Neuronal stem cell (in vitro differentiated cells): ENCODE data around the gene CDK5.
A peak's percentile ranks its signal among the peaks of the same experiment; 100 is the strongest.

ENCODE experiments used
- DNase-seq: peaks from one replicate; pipeline ENCODE4 v3.0.0-alpha.2; 2013; ENCODE audit warnings: low spot score
- H2AFZ ChIP-seq: one replicate; pipeline ENCODE4 v1.6.1; 2013; ENCODE audit warnings: mild to moderate bottlenecking, low read length, inconsistent platforms
- H2AK5ac ChIP-seq: 2 replicates; pipeline ENCODE4 v1.6.1; 2013; ENCODE audit warnings: low read depth, mild to moderate bottlenecking, inconsistent platforms, low read length, moderate library complexity, mixed read lengths
- H2BK120ac ChIP-seq: 2 replicates; pipeline ENCODE4 v1.6.1; 2013; ENCODE audit warnings: low read depth, mild to moderate bottlenecking, inconsistent platforms, low read length, moderate library complexity, mixed read lengths
- H2BK12ac ChIP-seq: one replicate; pipeline ENCODE4 v1.6.1; 2013; ENCODE audit warnings: low read length, inconsistent platforms
- H2BK15ac ChIP-seq: 2 replicates; pipeline ENCODE4 v1.6.1; 2013; ENCODE audit warnings: mild to moderate bottlenecking, low read length, inconsistent platforms, mixed read lengths
- H2BK5ac ChIP-seq: one replicate; pipeline ENCODE4 v1.6.1; 2013; ENCODE audit warnings: inconsistent platforms, mild to moderate bottlenecking, low read length, moderate library complexity
- H3K14ac ChIP-seq: one replicate; pipeline ENCODE4 v1.6.1; 2013; ENCODE audit warnings: low read length, inconsistent platforms
- H3K18ac ChIP-seq: 2 replicates; pipeline ENCODE4 v1.6.1; 2013; ENCODE audit warnings: low read length, inconsistent platforms
- H3K23ac ChIP-seq: 2 replicates; pipeline ENCODE4 v1.6.1; 2013; ENCODE audit warnings: low read depth, mild to moderate bottlenecking, mixed read lengths, low read length, inconsistent platforms; ENCODE audit not compliant: poor library complexity
- H3K27ac ChIP-seq: replicated peaks from 3 replicates; pipeline ENCODE4 v1.5.1; 2013; ENCODE audit warnings: low read length, inconsistent platforms
- H3K27me3 ChIP-seq, 3 experiments: 2 replicates each; pipeline ENCODE4 v1.6.1; 2013; ENCODE audit warnings: low read length in 3 of 3, mild to moderate bottlenecking in 2 of 3, inconsistent platforms in 1 of 3, low read depth in 1 of 3, mixed read lengths in 1 of 3, moderate library complexity in 1 of 3; ENCODE audit not compliant: control insufficient read depth in 3 of 3, insufficient read depth in 3 of 3
- H3K36me3 ChIP-seq, 2 donors: replicated peaks in 1 of 2; 2 replicates each; pipeline ENCODE4 v1.6.1; 2013; ENCODE audit warnings: low read length in 2 of 2; ENCODE audit not compliant: control insufficient read depth in 2 of 2, insufficient read depth in 2 of 2
- H3K4ac ChIP-seq: 2 replicates; pipeline ENCODE4 v1.6.1; 2013; ENCODE audit warnings: inconsistent platforms, mild to moderate bottlenecking, low read length, moderate library complexity
- H3K4me1 ChIP-seq, 2 donors: 1 replicate in 1 of 2; 2 replicates in 1 of 2; pipeline ENCODE4 v1.6.1; 2013; ENCODE audit warnings: low read length in 2 of 2, low read depth in 1 of 2; ENCODE audit not compliant: control insufficient read depth in 2 of 2, insufficient read depth in 1 of 2
- H3K4me2 ChIP-seq: one replicate; pipeline ENCODE4 v1.6.1; 2013; ENCODE audit warnings: mild to moderate bottlenecking, low read length, inconsistent platforms; ENCODE audit not compliant: insufficient read depth, poor library complexity, severe bottlenecking
- H3K4me3 ChIP-seq, 2 donors: 2 replicates each; pipeline ENCODE4 v1.5.1; 2013; ENCODE audit warnings: low read length in 2 of 2, mild to moderate bottlenecking in 2 of 2, inconsistent platforms in 1 of 2, moderate library complexity in 1 of 2
- H3K79me1 ChIP-seq: one replicate; pipeline ENCODE4 v1.6.1; 2013; ENCODE audit warnings: low read depth, mild to moderate bottlenecking, inconsistent platforms, low read length, moderate library complexity
- H3K9ac ChIP-seq: one replicate; pipeline ENCODE4 v1.6.1; 2013; ENCODE audit warnings: mild to moderate bottlenecking, low read depth, low read length, inconsistent platforms; ENCODE audit not compliant: poor library complexity
- H3K9me3 ChIP-seq, 2 donors: replicated peaks in 1 of 2; 2 replicates each; pipeline versions ENCODE3 to v1.6.1; 2013; ENCODE audit warnings: low read length in 2 of 2, mild to moderate bottlenecking in 2 of 2, inconsistent platforms in 1 of 2, low read depth in 1 of 2, mixed read lengths in 1 of 2, moderate library complexity in 1 of 2; ENCODE audit not compliant: control insufficient read depth in 2 of 2, insufficient read depth in 1 of 2
- H4K8ac ChIP-seq: one replicate; pipeline ENCODE4 v1.6.1; 2013; ENCODE audit warnings: low read depth, mild to moderate bottlenecking, inconsistent platforms, low read length, moderate library complexity
- H4K91ac ChIP-seq: one replicate; pipeline ENCODE4 v1.6.1; 2013; ENCODE audit warnings: low read length, low read depth, mild to moderate bottlenecking, inconsistent platforms; ENCODE audit not compliant: poor library complexity
- WGBS, 2 donors: extraction: QIAGEN DNeasy Blood & Tissue Kit; methylation state at CpG; one replicate each; pipeline ENCODE4 v1.1.7; 2013; ENCODE audit warnings: missing lambda C conversion rate in 2 of 2, mixed read lengths in 1 of 2; ENCODE audit not compliant: insufficient read length in 2 of 2, insufficient replicate concordance in 1 of 2; ENCODE audit errors: extremely low coverage in 2 of 2; 5-methylcytosine and 5-hydroxymethylcytosine counted together

CDK5 gene

DNA sequence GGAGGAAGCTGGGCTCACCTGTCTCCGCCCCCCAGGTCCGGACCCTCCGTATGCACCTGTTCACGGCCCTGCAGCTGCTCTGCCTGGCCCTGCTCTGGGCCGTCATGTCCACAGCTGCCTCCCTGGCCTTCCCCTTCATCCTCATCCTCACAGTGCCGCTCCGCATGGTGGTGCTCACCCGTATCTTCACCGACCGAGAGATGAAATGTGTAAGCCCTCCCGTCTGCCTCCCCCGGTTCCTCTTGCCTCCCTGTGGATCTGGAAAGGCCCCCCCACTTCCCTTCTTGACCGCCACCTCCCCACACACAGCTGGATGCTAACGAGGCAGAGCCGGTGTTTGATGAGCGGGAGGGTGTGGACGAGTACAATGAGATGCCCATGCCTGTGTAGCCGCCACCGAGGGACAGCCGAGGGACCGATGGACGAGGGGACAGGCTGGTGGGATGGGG, 18.3 kb upstream of the CDK5 start:
- Histone ChIP-seq H4K8ac (no peak overlapping the region), H3K4me1 (peaks cover 13 to 17% of the 10 kb centered on the region in 2 donors), H2AK5ac (no peak overlapping the region), H3K9ac (no peak overlapping the region), H2BK12ac (peak overlapping the region; percentile 58), H2BK15ac (no peak overlapping the region), H3K79me1 (peaks cover 12% of the 10 kb centered on the region), H3K27ac (no peak overlapping the region), H3K4me3 (peak overlapping the region in 1 of 2 donors; percentile 32), H2AFZ (no peak overlapping the region), H3K9me3 (peaks cover 0 to 3% of the 10 kb centered on the region in 2 donors), H3K4me2 (peak overlapping the region; percentile 11), H3K27me3 (no peaks in the 10 kb centered on the region), H4K91ac (no peak overlapping the region), H3K23ac (peak overlapping the region; percentile 89), H3K36me3 (peaks cover 33 to 82% of the 10 kb centered on the region in 2 donors), H2BK5ac (peak overlapping the region; percentile 53), H2BK120ac (no peak overlapping the region), H3K14ac (no peak overlapping the region), H3K4ac (no peak overlapping the region), H3K18ac (no peak overlapping the region)
- DNase-seq, result no peak
- WGBS, 2 donors, result no CpG with 5 or more reads among the region's 22 CpGs

DNA sequence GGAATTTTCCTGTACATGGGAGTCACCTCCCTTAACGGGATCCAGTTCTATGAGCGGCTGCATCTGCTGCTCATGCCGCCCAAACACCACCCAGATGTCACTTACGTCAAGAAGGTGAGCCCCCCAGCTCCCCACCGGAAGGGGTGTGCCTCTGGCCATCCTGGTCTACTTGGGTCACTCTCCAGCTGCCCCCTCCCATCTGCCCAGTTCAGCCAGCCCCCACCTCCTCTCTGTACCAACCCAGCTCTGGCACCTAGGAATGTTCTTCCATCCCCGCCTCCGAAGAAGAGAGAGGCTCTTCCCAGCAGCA, 17.9 kb upstream of the CDK5 start:
- no peak overlapping the region for H3K18ac ChIP-seq
- WGBS, 2 donors, result no CpG with 5 or more reads among the region's 7 CpGs
- H3K4ac ChIP-seq, result no peak overlapping the region
- no peak for DNase-seq
- H3K27ac ChIP-seq, result no peak overlapping the region
- H2BK120ac ChIP-seq, result no peak overlapping the region
- peak overlapping the region in 1 of 2 donors; percentile 32 for H3K4me3 ChIP-seq
- H3K79me1 ChIP-seq, result peaks cover 12% of the 10 kb centered on the region
- no peak overlapping the region for H2AFZ ChIP-seq
- H2BK12ac ChIP-seq, result no peak overlapping the region
- H3K9me3 ChIP-seq, result peaks cover 0 to 3% of the 10 kb centered on the region in 2 donors
- no peak overlapping the region for H4K8ac ChIP-seq
- H2BK15ac ChIP-seq, result no peak overlapping the region
- peaks cover 12 to 14% of the 10 kb centered on the region in 2 donors for H3K4me1 ChIP-seq
- no peak overlapping the region for H3K9ac ChIP-seq
- no peak overlapping the region for H4K91ac ChIP-seq
- peaks cover 36 to 86% of the 10 kb centered on the region in 2 donors for H3K36me3 ChIP-seq
- H2AK5ac ChIP-seq, result no peak overlapping the region
- peak overlapping the region; percentile 89 for H3K23ac ChIP-seq
- H2BK5ac ChIP-seq, result peak overlapping the region; percentile 53
- peak overlapping the region; percentile 11 for H3K4me2 ChIP-seq
- H3K14ac ChIP-seq, result no peak overlapping the region
- H3K27me3 ChIP-seq, result no peaks in the 10 kb centered on the region

DNA sequence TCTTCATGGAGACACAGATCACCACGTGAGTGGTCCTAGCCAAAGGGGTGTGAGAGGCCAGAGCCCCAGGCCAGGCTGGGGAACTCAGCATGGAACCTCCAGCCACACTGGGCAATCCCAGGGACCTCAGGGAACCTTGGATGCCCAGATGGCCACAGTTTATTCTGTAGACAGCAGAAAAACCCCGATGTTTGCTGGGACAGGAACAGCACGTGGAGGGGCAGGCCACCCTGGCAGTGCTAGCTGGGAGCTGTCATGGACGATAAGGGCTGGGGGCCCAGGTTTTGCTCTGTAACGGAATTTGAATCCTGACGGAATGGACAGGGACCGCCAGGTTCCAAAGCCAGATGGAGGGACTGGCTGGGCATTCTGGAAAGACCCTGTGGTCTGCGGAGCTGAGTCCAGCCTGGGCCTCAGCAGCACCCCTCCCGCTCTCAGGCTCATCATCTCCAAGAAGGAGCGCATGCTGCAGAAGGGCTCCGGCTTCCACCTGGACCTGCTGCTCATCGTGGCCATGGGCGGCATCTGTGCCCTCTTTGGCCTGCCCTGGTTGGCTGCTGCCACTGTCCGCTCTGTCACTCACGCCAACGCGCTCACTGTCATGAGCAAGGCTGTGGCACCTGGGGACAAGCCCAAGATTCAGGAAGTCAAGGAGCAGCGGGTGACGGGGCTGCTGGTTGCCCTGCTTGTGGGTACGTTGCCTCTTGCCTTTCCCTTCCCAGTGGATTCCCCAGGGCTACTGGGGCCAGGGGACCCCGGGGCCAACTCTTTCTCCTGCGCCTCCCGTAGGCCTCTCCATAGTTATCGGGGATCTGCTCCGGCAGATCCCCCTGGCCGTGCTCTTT, 17.3 kb upstream of the CDK5 start:
- H3K79me1 ChIP-seq, result peaks cover 7% of the 10 kb centered on the region
- H3K4me2 ChIP-seq, result no peak overlapping the region
- H3K14ac ChIP-seq, result no peak overlapping the region
- H3K4ac ChIP-seq, result no peak overlapping the region
- peaks cover 42 to 92% of the 10 kb centered on the region in 2 donors for H3K36me3 ChIP-seq
- H3K27me3 ChIP-seq, result no peaks in the 10 kb centered on the region
- peaks cover 0 to 3% of the 10 kb centered on the region in 2 donors for H3K9me3 ChIP-seq
- no peak overlapping the region for H2BK12ac ChIP-seq
- H2AFZ ChIP-seq, result no peak overlapping the region
- H4K8ac ChIP-seq, result no peak overlapping the region
- peak overlapping the region; percentile 65 for H3K23ac ChIP-seq
- H3K9ac ChIP-seq, result no peak overlapping the region
- no peak overlapping the region for H3K4me3 ChIP-seq
- H4K91ac ChIP-seq, result no peak overlapping the region
- H2BK5ac ChIP-seq, result no peak overlapping the region
- no peak overlapping the region for H3K18ac ChIP-seq
- no peak overlapping the region for H2AK5ac ChIP-seq
- peaks cover 12 to 13% of the 10 kb centered on the region in 2 donors for H3K4me1 ChIP-seq
- no peak overlapping the region for H2BK15ac ChIP-seq
- WGBS, 2 donors, result no CpG with 5 or more reads among the region's 26 CpGs
- H3K27ac ChIP-seq, result no peak overlapping the region
- no peak for DNase-seq
- no peak overlapping the region for H2BK120ac ChIP-seq

DNA sequence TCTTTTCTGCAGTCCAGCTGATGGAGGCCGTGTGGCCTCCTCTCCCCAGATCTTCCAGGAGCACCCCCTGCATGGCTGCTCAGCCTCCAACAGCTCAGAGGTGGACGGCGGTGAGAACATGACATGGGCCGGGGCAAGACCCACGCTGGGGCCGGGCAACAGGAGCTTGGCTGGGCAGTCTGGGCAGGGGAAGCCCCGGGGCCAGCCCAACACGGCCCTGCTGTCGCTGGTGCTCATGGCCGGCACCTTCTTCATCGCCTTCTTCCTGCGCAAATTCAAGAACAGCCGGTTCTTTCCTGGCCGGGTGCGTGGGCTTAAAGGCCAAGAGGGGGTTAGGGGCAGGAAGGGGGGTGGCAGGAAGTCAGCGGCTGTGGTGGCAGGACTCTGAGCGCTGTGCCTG, 16.3 kb upstream of the CDK5 start:
- no peak overlapping the region for H3K23ac ChIP-seq
- peak overlapping the region; percentile 21 for H2BK5ac ChIP-seq
- no peak overlapping the region for H3K4me3 ChIP-seq
- H3K9ac ChIP-seq, result no peak overlapping the region
- no peak overlapping the region for H3K4ac ChIP-seq
- H3K14ac ChIP-seq, result no peak overlapping the region
- peaks cover 4 to 7% of the 10 kb centered on the region in 2 donors for H3K4me1 ChIP-seq
- no peak overlapping the region for H3K27ac ChIP-seq
- peaks cover 0 to 3% of the 10 kb centered on the region in 2 donors for H3K9me3 ChIP-seq
- no peak overlapping the region for H2AK5ac ChIP-seq
- no peak overlapping the region for H4K91ac ChIP-seq
- no peak overlapping the region for H2BK15ac ChIP-seq
- H3K27me3 ChIP-seq, result no peaks in the 10 kb centered on the region
- no peak overlapping the region for H2BK120ac ChIP-seq
- H3K18ac ChIP-seq, result no peak overlapping the region
- H3K36me3 ChIP-seq, result peaks cover 45 to 96% of the 10 kb centered on the region in 2 donors
- H4K8ac ChIP-seq, result no peak overlapping the region
- H3K4me2 ChIP-seq, result no peak overlapping the region
- no peaks in the 10 kb centered on the region for H3K79me1 ChIP-seq
- WGBS, 2 donors, result no CpG with 5 or more reads among the region's 17 CpGs
- H2BK12ac ChIP-seq, result no peak overlapping the region
- DNase-seq, result no peak
- H2AFZ ChIP-seq, result no peak overlapping the region
